Umbilical cord (tissue), 2 donors: ENCODE results near the gene KLHL10. TPM values are rescaled to one million over a fixed set of nuclear protein-coding genes. Genes with fewer than 3 reads are reported as not detected.
"Not testable (repeated sequence)": the region's sequence is repeated elsewhere in the genome, so short reads cannot be mapped to it uniquely, and the experiment has no call there.

ENCODE experiments used
- DNase-seq: peaks from one replicate; pipeline ENCODE4 v3.0.0-alpha.2; 2015; ENCODE audit warnings: low spot score
- total RNA-seq: library from RNA; depleted of rRNA; stranded (reverse); fragments of >200 nt; gene quantifications from one replicate; pipeline ENCODE4 v1.2.3, GENCODE V29; 2014; ENCODE audit warnings: low replicate concordance; ENCODE audit not compliant: insufficient read depth

The KLHL10 gene
- total RNA-seq, 1 donor from 2014 or later: 1.7 TPM

GRCh38 chr17:41813152-41813680 is 24.4 kb upstream of the KLHL10 start:
- no peak for DNase-seq

- no peak for DNase-seq
Observed at GRCh38 chr17:41813699-41814124, 23.9 kb upstream of the KLHL10 start.

- DNase-seq: peak; percentile 63
Observed at GRCh38 chr17:41814195-41814594, 23.4 kb upstream of the KLHL10 start.

- no peak for DNase-seq
Observed at GRCh38 chr17:41816637-41817320, 20.8 kb upstream of the KLHL10 start.

- DNase-seq: no peak
Observed at GRCh38 chr17:41818024-41818423, 19.6 kb upstream of the KLHL10 start.

GRCh38 chr17:41821776-41822175 is 15.8 kb upstream of the KLHL10 start:
- no peak for DNase-seq

GRCh38 chr17:41822216-41823140 is 15.1 kb upstream of the KLHL10 start:
- DNase-seq: no peak

GRCh38 chr17:41823141-41823524 is 14.5 kb upstream of the KLHL10 start:
- DNase-seq: no peak

GRCh38 chr17:41823580-41823979 is 14.0 kb upstream of the KLHL10 start:
- no peak for DNase-seq

- DNase-seq: no peak
Observed at GRCh38 chr17:41824086-41824485, 13.5 kb upstream of the KLHL10 start.

- DNase-seq: no peak
Observed at GRCh38 chr17:41825175-41825845, 12.3 kb upstream of the KLHL10 start.

GRCh38 chr17:41829961-41830360 is 7.7 kb upstream of the KLHL10 start:
- DNase-seq: not testable (repeated sequence)

GRCh38 chr17:41835214-41835799 is 2.3 kb upstream of the KLHL10 start:
- no peak for DNase-seq

- peak; percentile 71 for DNase-seq
Observed at GRCh38 chr17:41835800-41836549, 1.6 kb upstream of the KLHL10 start, which contains the start of gene NT5C3B. TSS of gene NT5C3B (minus strand) at chr17:41836232. CDS start at chr17:41836193, 39 bp downstream.

GRCh38 chr17:41836550-41837196 is 952 bp upstream of the KLHL10 start:
- no peak for DNase-seq

GRCh38 chr17:41839448-41839847 is 1.8 kb downstream of the KLHL10 start:
- DNase-seq: not testable (repeated sequence)

GRCh38 chr17:41840781-41841180 is 3.2 kb downstream of the KLHL10 start:
- not testable (repeated sequence) for DNase-seq

GRCh38 chr17:41844971-41845370 is 7.3 kb downstream of the KLHL10 start:
- DNase-seq: no peak

GRCh38 chr17:41848788-41849187 is 11.2 kb downstream of the KLHL10 start:
- no peak for DNase-seq
